GM12878 (cell line): ENCODE results near the gene PPID. TPM values are rescaled to one million over a fixed set of nuclear protein-coding genes. Genes with fewer than 3 reads are reported as not detected.

Experiments used
- ATAC-seq: fragments of 200-7000 bp; cut with Tn5 transposase; 3 replicates; pipeline ENCODE4 v1.9.1; 2020; ENCODE audit warnings: mild to moderate bottlenecking, moderate library complexity
- BruUV-seq: library from RNA; stranded (reverse); fragments of 400-500 nt; replicated peaks from 2 replicates; lab custom pipeline; 2021; lab: Mats Ljungman, UMichigan
- CTCF ChIA-PET: fragments of 300-600 bp; sonication (Branson Sonifier 250); formaldehyde crosslinking; extraction: SDS; loops from one replicate; lab custom pipeline; 2021; ENCODE audit warnings: inconsistent platforms; lab: Yijun Ruan, JAX
- POLR2A ChIA-PET: fragments of 350-600 bp; formaldehyde crosslinking; extraction: SDS; loops from one replicate; lab custom pipeline; 2021; ENCODE audit warnings: inconsistent platforms; lab: Charles Lee
- RAD21 ChIA-PET: fragments of 300-600 bp; sonication (Branson Sonifier 250); formaldehyde crosslinking; loops from one replicate; lab custom pipeline; 2023; ENCODE audit warnings: antibody characterized with exemption; ENCODE audit not compliant: unreplicated experiment; lab: Charles Lee
- SMC1A ChIA-PET: fragments of 300-600 bp; sonication (Branson Sonifier 250); formaldehyde crosslinking; loops from one replicate; lab custom pipeline; 2023; ENCODE audit not compliant: unreplicated experiment, uncharacterized antibody; lab: Charles Lee
- DNase-seq: peaks from one replicate; pipeline ENCODE4 v3.0.0-alpha.2; 2011; ENCODE audit warnings: low read depth, low spot score
- FAIRE-seq: peaks from 3 replicates; lab custom pipeline; 2011; peaks lifted over from hg19 to GRCh38; lab: Jason Lieb, UNC
- H2AFZ ChIP-seq: 2 replicates; pipeline ENCODE4 v1.6.0; 2011; ENCODE audit warnings: low read depth, low read length, control low read depth; ENCODE audit not compliant: control insufficient read depth
- H3K27ac ChIP-seq: 2 replicates; pipeline ENCODE4 v1.5.1; 2011; ENCODE audit warnings: control low read depth; ENCODE audit not compliant: control insufficient read depth, insufficient read depth
- H3K27me3 ChIP-seq, 2 experiments: replicated peaks in 1 of 2; 2 replicates each; pipeline versions ENCODE4 v1.6.0 to v1.6.1; 2011; ENCODE audit warnings: low read length in 1 of 2; ENCODE audit not compliant: control insufficient read depth in 2 of 2, insufficient read depth in 2 of 2
- H3K36me3 ChIP-seq, 2 experiments: 2 replicates each; pipeline ENCODE4 v1.5.1; 2011; ENCODE audit warnings: low read length in 1 of 2; ENCODE audit not compliant: control insufficient read depth in 2 of 2, insufficient read depth in 2 of 2
- H3K4me1 ChIP-seq: 2 replicates; pipeline ENCODE4 v1.6.1; 2011; ENCODE audit warnings: mild to moderate bottlenecking, low read length, moderate library complexity, mixed read lengths; ENCODE audit not compliant: control insufficient read depth, insufficient read depth
- H3K4me2 ChIP-seq: 2 replicates; pipeline ENCODE4 v1.6.0; 2011; ENCODE audit warnings: control low read depth; ENCODE audit not compliant: control insufficient read depth, insufficient read depth
- H3K4me3 ChIP-seq: fragments of 200-600 bp; sonication (generic); 2 replicates; pipeline ENCODE4 v1.5.1; 2016
- H3K79me2 ChIP-seq: 2 replicates; pipeline ENCODE4 v1.6.0; 2011; ENCODE audit warnings: low read length; ENCODE audit not compliant: control insufficient read depth, insufficient read depth
- H3K9ac ChIP-seq: 2 replicates; pipeline ENCODE4 v1.8.0; 2011; ENCODE audit warnings: low read length, control low read depth, mixed read lengths; ENCODE audit not compliant: control insufficient read depth, insufficient read depth
- H3K9me3 ChIP-seq: replicated peaks from 3 replicates; pipeline ENCODE4 v1.5.1; 2011; ENCODE audit warnings: mild to moderate bottlenecking, low read length; ENCODE audit not compliant: control insufficient read depth, insufficient read depth
- H4K20me1 ChIP-seq: 2 replicates; pipeline ENCODE4 v1.6.0; 2011; ENCODE audit not compliant: control insufficient read depth, insufficient read depth
- BACH1 ChIP-seq: fragments of 450-650 bp; IDR thresholded peaks from 2 replicates; pipeline ENCODE4 v1.6.1; 2017; ENCODE audit warnings: mild to moderate bottlenecking, borderline replicate concordance
- BHLHE40 ChIP-seq, 2 experiments: fragments of 450-650 bp in 1 of 2; IDR thresholded peaks; 2 replicates each; pipeline ENCODE4 v1.6.1; 2011 to 2017; ENCODE audit warnings: low read depth in 2 of 2, borderline replicate concordance in 1 of 2, improper control_type of control experiment in 1 of 2, low read length in 1 of 2, mild to moderate bottlenecking in 1 of 2
- EED ChIP-seq: sonication (generic); IDR thresholded peaks from 2 replicates; pipeline ENCODE4 v1.6.1; 2016; ENCODE audit warnings: antibody characterized with exemption, low read depth
- ELK1 ChIP-seq: IDR thresholded peaks from 2 replicates; pipeline ENCODE4 v1.6.1; 2012; ENCODE audit warnings: low read depth, low read length, improper control_type of control experiment
- GATAD2B ChIP-seq: fragments of 450-650 bp; conservative IDR thresholded peaks from 2 replicates; pipeline ENCODE4 v1.6.1; 2017; ENCODE audit warnings: low read depth, mild to moderate bottlenecking, moderate library complexity
- IKZF1 ChIP-seq: fragments of 450-650 bp; conservative IDR thresholded peaks from 2 replicates; pipeline ENCODE4 v1.6.1; 2017; ENCODE audit warnings: antibody characterized with exemption, mild to moderate bottlenecking
- LARP7 ChIP-seq: fragments of 450-650 bp; IDR thresholded peaks from 2 replicates; pipeline ENCODE4 v1.6.1; 2017; ENCODE audit warnings: mild to moderate bottlenecking
- MXI1 ChIP-seq: fragments of 150-350 bp; IDR thresholded peaks from 2 replicates; pipeline ENCODE4 v1.6.1; 2011; ENCODE audit warnings: low read depth, mild to moderate bottlenecking, inconsistent platforms, low read length, improper control_type of control experiment
- POLR2A ChIP-seq: IDR thresholded peaks from 2 replicates; pipeline ENCODE4 v1.6.1; 2011; ENCODE audit warnings: low read depth, mild to moderate bottlenecking, low read length
- SMAD1 ChIP-seq: fragments of 450-650 bp; IDR thresholded peaks from 2 replicates; pipeline ENCODE4 v1.6.1; 2018; ENCODE audit warnings: mild to moderate bottlenecking, low read depth; ENCODE audit not compliant: partially characterized antibody
- YY1 ChIP-seq: IDR thresholded peaks from 2 replicates; pipeline ENCODE4 v1.6.1; 2011; ENCODE audit warnings: low read depth, mild to moderate bottlenecking, low read length
- ZNF687 ChIP-seq: fragments of 450-650 bp; IDR thresholded peaks from 2 replicates; pipeline ENCODE4 v1.6.1; 2017; ENCODE audit warnings: mild to moderate bottlenecking, moderate library complexity
- WGBS: methylation state at CpG from one replicate; pipeline ENCODE4 v1.1.6; 2016; ENCODE audit warnings: low lambda C conversion rate; ENCODE audit not compliant: insufficient replicate concordance, insufficient coverage; ENCODE audit errors: missing lambda C conversion rate; 5-methylcytosine and 5-hydroxymethylcytosine counted together
- in situ Hi-C: fragments of 300-500 bp; cut with MboI; formaldehyde crosslinking; loops from 9 replicates; pipeline ENCODE4 v1.14.3; 2018; ENCODE audit warnings: mixed read lengths
- intact Hi-C: fragments of 100-400 bp; cut with micrococcal nuclease; formaldehyde crosslinking; loops from one replicate; pipeline ENCODE4 v1.14.2; 2022; ENCODE audit not compliant: unreplicated experiment
- polyA plus RNA-seq, 11 experiments: library from polyadenylated mRNA; depleted of rRNA in 4 of 11; unstranded in 6 of 11; stranded (reverse) in 5 of 11; fragments of >200 nt; fragmentation: Nextera tagmentation in 4 of 11; fragmentation: Illumina TruSeq in 1 of 11; extraction: Ambion mirVana in 4 of 11; extraction: Trizol in 1 of 11; gene quantifications; 1 replicate in 1 of 11; 2 replicates in 10 of 11; pipeline versions ENCODE4 v1.2.1 to v1.2.3, GENCODE V29; 2011 to 2016; ENCODE audit warnings: inconsistent platforms in 2 of 11, missing spikeins in 2 of 11, low read depth in 1 of 11
- total RNA-seq, 4 experiments: library from RNA; depleted of rRNA in 3 of 4; stranded (reverse); fragments of >200 nt in 3 of 4; fragmentation: Illumina TruSeq in 1 of 4; extraction: Trizol in 1 of 4; gene quantifications; 2 replicates each; pipeline versions ENCODE4 v1.2.1 to v1.2.3, GENCODE V29; 2013 to 2021

The PPID gene
- total and polyA plus RNA-seq, 10 of the 15 experiments (the other 5 are each of a cell fraction or from before 2014, with no cell fraction given), result 21.9 to 64.3 (median 39.5) TPM

GRCh38 chr4:158768555-158769174 is 45.5 kb upstream of the PPID start, which contains the start of gene FNIP2:
Gene FNIP2 (plus strand): TSS chr4:158769026. CDS start chr4:158769213, 187 bp downstream.
- H3K4me2 ChIP-seq, result peak within 1 kb of the TSS; percentile 91
- peak; percentile 88 for ATAC-seq
- peak within 1 kb of the TSS; percentile 54 for H3K4me3 ChIP-seq
- peaks cover 2% of the 10 kb centered on the region in 2 experiments; a peak in 1 of 4 replicates for H3K27me3 ChIP-seq
- ChIA-PET RAD21 (interaction anchor here (1.0 to 2.3 kb wide), 5 partner anchors 18 to 248 kb away, joined by 3 to 10 read pairs (median 5); no protein-coding TSS in a partner anchor), POLR2A (interaction anchor here (1.4 kb wide), 1 partner anchor 14 kb away, joined by 7 read pairs; no protein-coding TSS in a partner anchor), SMC1A (interaction anchor here (0.7 to 1.9 kb wide), 5 partner anchors 14 to 83 kb away, joined by 3 to 16 read pairs (median 5); no protein-coding TSS in a partner anchor), CTCF (interaction anchor here (0.5 to 2.5 kb wide), 5 partner anchors 11 to 359 kb away, joined by 3 to 10 read pairs (median 3); no protein-coding TSS in a partner anchor)
- DNase-seq, result no peak
- H3K79me2 ChIP-seq, result peaks cover 4% of the 10 kb centered on the region
- H3K36me3 ChIP-seq, result no peaks in the 10 kb centered on the region
- peak within 1 kb of the TSS; percentile 80 for H2AFZ ChIP-seq
- H3K9me3 ChIP-seq, result no peaks in the 10 kb centered on the region
- peak within 1 kb of the TSS; percentile 61; the same call in 1 of the 2 replicates for H3K9ac ChIP-seq
- no peaks in the 10 kb centered on the region; the same call in 1 of the 2 replicates for H3K4me1 ChIP-seq
- no peaks in the 10 kb centered on the region for H4K20me1 ChIP-seq
- no peak within 1 kb of the TSS; the same call in 1 of the 2 replicates for H3K27ac ChIP-seq
- BruUV-seq, result no TSS peak
- WGBS, result 4% methylated on average over 24 of the region's 88 CpGs
- FAIRE-seq, result no peak
- TF ChIP-seq ELK1 (no peak), YY1 (peak; percentile 49; the same call in 1 of the 2 replicates), LARP7 (0 out of 2 replicates have a peak, but pooled peaks have one; percentile 40), IKZF1 (peak; percentile 44; the same call in 1 of the 2 replicates), GATAD2B (peak; percentile 68), MXI1 (0 out of 2 replicates have a peak, but pooled peaks have one; percentile 18), ZNF687 (0 out of 2 replicates have a peak, but pooled peaks have one; percentile 58), SMAD1 (no peak), BACH1 (peak; percentile 85), EED (no peak), POLR2A (peak; percentile 45; the same call in 1 of the 2 replicates), BHLHE40 (IDR thresholded peaks at IDR 0.05; ENCODE audit: borderline replicate concordance in 1 of 2, low read depth in 2 of 2, low read length in 1 of 2) (peak in 1 of 2 experiments; percentile 75; a peak in 2 of 4 replicates)
- intact Hi-C loops, result no loop called here
- in situ Hi-C loops, result no loop called here
